HG02759 (cell line): ENCODE data around the gene IGF2BP2.
"Not testable (repeated sequence)": the region's sequence is repeated elsewhere in the genome, so short reads cannot be mapped to it uniquely, and the experiment has no call there.

Experiments used
- ATAC-seq: cut with Tn5 transposase; IDR thresholded peaks from one replicate; pipeline ENCODE4 v1.9.1; 2021; ENCODE audit warnings: mild to moderate bottlenecking, moderate library complexity; ENCODE audit not compliant: unreplicated experiment

The IGF2BP2 gene

DNA sequence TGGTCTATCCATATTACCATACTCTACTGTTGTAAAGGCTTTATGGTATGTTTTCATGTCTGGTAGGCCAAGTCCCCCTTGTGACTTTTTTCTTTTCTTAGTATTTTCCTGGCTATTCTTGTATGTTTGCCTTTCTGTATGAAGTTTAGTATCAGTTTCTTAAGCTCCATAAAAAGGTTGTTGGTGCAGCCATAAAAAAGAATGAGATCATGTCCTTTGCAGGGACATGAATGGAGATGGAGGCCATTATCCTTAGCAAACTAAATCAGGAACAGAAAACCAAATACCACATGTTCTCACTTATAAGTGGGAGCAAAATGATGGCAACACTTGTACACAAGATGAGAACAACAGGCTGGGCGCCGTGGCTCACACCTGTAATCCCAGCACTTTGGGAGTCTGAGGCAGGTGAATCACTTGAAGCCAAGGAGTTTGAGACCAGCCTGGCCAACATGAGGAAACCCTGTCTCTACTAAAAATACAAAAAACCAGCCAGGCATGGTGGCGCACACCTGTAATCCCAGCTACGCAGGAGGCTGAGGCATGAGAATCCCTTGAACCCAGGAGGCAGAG lies 13.7 kb upstream of the IGF2BP2 start:
- ATAC-seq: not testable (repeated sequence)

DNA sequence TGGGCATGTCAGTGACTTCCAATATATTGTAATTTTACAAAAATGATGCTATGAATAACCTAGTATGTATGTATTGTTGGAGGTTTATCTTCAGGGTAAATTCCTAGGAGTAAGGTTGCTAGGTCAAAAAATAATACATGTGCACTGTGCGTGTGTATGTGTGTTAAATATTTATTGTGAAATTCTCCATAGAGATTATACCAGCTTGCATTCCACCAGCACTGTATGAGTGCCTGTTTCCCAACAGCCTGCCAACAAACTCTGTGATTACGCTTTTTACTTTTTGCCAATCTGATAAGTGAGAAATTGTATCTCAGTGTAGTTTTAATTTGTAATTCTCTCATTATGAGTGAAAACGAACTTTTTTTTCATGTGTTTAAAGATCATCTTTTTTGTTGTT lies 12.6 kb upstream of the IGF2BP2 start:
- no peak for ATAC-seq

DNA sequence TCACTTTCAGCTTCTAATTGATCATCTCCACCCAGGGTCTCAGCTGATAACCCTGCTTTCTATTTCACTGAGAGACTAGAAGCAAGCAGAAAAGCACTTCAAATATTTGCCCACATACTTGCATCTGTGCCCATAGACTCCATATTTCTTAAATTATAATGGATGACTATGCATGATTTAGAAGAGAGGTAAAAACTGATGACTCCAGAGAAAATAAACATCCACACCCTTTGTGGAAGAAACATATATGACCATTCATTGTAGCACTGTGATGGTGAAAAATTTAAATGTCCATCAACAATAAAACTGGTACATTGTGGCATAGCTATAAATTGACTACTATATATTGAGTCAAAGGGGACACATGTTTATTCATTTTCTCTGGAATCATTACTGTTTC lies 7.1 kb upstream of the IGF2BP2 start:
- ATAC-seq: no peak

DNA sequence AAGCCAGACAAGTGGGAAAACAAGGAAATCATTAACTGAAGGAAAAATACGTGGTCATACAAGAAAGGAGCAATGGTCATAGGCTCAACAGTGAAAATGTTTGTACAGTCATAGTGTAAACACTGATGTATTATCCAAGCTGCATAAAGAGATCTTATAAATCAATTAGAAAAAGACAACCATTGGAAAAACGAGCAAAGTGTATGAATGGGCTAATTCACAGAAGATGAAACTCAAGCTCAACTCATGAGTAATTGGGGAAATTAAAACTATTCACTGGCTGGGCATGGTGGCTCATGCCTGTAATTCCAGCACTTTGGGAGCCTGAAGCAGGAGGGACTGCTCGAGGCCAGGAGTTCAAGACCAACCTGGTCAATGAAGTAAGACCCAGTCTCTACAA lies 6.4 kb upstream of the IGF2BP2 start:
- ATAC-seq: no peak

DNA sequence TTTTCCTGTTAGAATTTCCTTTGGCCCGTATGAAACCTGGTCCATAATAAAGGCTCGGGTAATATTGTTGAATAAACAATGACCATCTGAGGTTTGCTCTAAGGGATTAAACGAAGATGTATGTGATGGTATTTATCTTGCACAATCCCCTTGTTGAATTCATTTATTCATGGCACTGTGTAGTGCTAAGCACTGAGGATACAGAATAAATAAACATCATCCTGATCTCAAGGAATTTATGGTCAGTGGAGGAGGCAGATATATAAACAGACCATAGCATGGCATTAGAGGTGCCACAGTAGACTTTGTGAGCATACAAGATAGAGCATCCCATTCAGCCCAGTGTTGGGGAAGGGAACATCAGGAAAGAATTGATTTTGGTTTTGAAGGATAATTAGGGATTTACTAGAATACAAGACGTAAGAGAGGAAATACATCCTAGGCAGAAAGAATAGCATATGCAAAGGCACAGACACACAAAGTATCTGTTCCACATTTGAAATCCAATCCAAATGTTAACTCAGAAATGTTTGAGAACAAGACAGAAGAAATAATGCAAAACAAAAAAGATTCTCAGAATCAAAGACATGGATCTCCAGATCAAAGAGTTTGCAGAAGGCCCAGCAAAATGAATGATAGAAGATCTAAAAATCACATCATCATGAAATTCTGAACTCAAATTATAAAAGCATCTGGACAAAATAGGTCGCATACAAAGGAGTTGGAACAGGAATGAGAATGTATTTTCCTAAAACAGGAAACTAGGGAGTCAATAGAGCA lies 5.4 kb upstream of the IGF2BP2 start:
- ATAC-seq: no peak

DNA sequence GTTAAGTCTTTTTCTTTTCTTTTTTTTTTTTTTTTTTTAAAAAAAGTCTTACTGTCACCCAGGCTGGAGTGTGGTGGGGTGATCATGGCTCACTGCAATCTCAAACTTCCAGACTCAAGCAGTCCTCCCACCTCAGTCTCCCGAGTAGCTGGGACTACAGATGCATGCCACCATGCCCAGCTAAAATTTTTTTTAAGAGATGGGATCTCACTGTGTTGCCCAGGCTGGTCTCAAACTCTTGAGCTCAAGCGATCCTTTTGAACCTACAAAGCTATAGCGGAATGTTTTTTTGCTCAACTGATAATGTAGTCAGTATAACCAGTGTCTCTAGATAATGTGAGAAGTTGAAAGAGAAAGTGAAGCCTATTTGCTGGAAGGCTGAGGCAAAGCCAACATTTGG lies 3.9 kb upstream of the IGF2BP2 start:
- ATAC-seq: no peak

DNA sequence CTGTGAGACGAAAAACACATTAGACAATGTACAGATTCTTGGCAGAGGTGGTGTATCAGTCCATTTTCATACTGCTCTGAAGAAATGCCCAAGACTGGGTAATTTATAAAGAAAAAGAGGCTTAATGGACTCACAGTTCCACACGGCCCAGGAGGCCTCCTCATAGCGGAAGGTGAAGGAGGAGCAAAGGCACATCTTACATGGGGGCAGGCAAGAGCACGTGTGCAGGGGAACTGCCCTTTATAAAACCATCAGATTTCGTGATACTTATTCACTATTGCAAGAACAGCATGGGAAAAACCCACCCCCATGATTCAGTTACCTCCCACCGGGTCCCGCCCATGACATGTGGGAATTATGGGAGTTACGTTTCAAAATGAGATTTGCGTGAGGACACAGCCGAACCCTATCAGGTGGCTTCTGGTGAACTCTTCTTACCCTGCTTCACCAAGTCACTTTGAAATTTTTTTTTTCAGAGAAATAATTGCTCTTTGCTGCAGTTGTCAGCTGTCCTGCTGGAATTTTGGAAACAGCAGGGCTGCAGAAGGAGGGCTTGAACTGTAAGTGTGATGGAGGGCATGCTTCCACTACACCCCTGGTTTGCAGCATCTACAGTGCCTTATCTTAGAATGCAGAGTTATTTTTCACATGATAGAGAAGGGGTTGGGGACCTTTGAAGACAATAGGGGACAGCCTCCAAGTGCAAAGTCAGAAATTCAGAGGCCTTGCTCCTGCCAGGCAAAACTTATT lies 2.9 kb upstream of the IGF2BP2 start:
- no peak for ATAC-seq

DNA sequence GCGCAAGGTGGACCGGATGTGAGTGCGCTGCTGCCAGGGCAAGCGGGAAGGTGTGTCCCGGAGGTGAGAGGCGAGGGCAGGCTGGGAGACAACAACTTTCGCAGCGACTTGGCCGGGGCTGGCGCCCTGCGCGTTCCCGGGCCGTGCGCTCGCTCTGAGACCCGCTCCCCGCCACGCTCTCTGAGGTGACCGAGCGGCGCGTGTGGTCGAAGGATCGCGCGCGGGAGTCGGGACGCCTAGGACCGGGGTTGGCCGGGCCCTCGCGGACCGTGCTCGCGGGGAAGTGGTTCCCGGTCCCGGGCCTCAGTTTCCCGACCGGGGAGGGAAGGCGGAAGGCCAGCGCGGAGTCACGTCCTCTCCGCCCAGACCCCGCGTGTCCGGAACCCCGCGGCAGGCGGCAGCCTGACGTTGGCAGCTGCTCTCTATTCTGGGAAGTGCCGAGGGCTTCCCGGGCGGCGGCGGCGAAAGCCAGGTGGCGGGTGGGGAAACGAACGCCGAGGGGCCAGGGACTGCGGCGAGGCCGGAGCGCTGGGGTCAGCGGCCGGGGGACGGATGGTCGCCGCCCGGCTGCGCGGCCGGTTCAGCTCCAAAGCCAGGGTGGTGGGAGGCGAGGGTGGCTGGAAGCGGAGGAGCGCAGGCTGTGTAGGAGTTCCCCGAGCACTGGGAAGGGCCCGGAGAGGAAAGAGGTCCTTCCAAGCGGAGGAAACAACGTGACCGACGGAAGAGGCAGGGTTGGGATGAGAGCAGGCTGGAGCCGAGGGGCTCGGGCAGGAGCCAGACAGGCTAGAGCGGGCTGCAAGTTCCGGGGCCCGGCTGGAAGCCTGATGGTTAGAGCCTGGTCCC lies 1.0 kb upstream of the IGF2BP2 start:
- ATAC-seq: peak; percentile 54

DNA sequence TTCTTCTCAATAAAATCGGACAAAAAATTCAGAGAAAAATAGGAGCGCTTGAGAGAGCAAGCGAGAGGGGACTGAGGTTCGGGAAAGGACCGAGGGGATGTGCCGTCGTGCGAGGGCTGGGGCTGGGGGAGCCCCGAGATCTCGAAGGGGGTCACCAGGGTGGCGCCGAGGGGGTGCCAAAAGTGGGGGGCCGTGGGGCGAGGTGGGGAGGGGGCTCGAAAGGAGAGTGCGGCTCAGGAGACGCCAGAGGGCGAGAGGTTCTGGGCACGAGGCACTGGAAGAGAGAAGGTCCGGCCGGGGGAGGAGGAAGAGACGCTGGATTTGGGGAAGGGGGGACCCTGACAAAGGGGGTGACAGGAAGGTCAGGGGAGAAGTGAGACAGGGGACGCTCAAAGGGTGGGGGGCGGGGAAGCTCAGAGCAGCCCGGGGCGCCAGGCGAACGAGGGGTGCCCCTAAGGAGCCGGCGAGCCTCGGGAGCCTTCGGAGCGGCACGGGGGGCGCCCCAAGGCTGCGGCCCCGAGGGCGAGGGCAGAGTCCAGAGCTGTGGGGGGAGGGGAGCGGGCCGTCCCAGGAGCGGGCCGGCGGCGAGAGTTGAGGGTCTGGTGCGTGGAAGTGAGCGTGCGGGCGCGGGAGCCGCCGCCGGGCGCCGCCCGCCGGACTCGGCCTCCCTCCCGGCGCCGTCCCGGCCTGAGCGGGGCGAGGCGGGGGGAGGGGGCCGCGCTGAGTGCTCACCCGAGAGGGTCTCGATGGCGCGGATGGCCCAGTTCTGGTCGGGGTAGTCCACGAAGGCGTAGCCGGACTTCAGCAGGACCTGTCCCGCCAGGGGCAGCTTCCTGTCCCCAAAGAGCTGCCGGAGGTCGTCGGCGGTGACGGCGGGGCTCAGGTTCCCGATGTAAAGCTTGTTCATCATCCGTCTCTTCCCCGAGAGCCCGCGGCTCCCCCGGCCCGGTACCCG lies 514 bp downstream of the IGF2BP2 start:
- ATAC-seq: peak; percentile 14

DNA sequence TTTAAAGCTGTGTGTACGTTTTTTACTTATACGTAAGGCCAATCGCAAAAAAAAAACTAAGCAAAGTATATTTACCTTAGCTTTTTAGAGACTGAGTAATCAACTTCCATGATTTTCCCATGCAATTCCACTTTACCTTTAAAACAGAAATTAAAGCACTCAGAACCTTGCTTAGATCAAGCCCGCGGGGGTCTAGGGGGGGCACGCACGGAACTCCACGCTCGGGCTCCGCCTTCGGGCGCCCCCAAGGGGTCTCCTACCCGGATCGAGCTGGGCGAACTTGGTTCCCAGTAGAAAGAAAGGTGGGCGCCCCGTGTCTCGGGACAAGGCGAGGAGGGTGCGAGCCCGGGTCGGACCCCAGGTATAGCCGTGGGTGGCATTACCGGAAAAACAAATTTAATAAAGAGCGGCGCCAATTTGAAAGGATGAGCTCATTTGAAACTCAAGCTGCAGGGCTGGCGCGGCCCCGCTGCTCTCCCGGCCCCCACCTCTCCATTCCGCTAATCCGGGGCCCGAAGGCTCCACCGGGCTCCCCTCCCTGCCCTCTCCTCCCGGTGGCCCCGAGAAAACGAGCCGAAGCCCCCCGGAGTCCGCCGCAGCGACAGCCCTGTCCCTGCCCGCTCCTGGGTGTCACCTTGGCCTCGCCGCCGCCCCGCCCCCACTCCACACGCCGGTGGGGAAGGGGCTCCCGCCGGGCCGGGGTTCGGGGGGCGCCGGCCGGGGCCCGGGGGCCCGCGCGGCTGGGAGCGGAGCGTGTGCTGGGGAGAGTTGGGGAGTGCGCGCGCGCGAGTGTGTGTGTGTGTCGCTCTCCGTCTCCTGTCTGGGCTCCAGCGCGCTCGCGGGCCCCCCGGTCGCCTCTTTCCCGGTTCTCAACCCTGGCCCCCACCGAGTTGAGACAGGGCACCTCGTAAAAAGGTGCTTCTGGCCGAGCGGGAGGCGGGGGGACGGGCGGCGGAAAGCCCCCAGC lies 1.5 kb downstream of the IGF2BP2 start:
- no peak for ATAC-seq

DNA sequence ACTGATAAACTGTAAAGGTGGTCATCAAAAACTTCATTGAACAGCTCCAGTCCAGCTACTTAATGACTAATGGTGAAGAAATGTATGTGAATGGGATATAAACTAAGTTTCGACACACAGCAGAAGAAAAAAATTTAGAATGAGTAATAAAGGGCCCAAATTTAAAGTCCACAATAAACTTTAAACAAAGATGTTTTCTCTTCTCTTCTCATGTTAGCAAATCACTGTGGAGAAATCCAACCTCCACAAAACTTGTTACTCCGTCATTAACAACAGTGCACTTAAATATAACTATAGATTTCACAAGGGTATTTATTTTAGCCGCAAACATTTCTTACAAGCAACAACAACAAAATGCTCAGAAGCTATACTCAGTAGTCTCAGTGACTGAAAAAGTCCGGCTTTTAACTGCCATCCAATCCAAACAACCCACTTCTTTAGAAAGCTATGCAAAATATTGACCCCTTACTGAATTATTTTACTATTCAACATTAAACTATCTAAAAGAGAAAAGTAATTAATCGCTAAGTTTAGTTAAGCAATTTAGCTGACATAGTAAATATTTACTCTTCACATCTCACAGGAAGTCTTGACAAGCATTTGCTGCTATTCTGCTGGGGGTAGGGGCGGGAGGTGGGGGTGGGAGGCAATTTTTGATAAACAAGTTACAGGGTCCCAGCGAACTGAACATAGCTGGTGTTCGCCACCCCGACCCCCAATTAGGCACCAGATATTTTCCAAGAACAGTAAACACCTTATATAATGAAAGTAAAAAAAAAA lies 2.4 kb downstream of the IGF2BP2 start:
- ATAC-seq: no peak

DNA sequence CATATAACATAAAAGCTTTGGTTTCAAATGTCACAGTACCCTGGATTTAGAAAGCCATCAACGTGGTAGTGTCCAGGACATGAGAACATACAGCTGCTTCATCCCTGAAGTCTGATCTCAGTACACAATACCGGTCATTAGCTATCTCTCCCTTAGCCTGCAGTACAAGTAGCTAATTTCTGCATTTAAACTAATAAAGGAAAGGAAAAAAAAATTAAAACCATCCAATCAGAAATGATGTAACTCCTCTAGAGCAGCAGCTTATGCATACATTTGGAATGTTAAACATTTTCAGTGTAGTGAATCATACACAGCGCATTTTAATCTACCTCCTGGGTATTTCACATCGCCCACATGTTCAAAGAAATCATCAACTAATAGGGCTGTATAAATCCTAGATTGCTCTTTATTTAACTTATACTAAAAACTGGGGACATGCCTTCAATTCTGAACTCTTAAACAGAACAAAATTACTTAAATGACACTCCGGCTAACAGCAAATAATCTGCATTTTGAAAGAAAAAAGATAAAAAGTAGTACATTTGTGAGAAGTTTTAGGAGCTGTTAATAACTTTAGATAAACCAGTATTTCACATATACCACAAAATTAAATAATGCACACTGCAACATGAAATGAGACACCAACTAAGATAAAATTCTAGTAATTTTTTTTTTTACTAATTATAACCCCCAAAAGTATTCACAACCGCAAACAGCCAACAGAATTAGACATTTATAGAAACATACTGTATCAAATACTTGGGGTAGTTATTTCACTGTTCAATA lies 3.7 kb downstream of the IGF2BP2 start:
- no peak for ATAC-seq

DNA sequence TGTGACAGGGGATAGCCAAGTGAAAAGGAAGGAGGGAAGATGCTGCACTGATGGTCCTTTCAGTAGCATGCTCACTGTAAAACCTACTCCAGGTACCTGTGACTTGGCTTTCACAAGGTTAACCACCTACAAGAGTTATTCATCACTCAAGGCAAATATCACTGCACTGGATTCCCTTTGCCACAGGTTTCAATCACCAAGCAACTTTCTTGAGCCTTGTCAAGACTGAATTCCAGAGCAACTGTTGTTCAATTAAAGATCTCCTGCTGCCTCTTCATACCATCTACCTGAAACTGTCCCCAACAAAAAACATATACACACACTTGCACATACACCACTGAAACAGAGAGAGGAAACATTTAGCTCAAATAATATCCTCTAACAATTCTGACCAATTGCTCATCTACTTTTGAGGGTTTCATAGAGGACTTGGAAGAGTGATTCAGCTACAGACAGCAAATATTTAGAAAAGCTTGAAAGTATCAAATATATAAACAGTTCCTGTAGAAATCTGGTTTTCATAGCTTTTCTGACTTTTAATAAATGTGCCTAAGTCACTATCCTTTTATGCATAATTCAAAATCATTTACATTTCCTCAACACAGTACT lies 6.5 kb downstream of the IGF2BP2 start:
- no peak for ATAC-seq

DNA sequence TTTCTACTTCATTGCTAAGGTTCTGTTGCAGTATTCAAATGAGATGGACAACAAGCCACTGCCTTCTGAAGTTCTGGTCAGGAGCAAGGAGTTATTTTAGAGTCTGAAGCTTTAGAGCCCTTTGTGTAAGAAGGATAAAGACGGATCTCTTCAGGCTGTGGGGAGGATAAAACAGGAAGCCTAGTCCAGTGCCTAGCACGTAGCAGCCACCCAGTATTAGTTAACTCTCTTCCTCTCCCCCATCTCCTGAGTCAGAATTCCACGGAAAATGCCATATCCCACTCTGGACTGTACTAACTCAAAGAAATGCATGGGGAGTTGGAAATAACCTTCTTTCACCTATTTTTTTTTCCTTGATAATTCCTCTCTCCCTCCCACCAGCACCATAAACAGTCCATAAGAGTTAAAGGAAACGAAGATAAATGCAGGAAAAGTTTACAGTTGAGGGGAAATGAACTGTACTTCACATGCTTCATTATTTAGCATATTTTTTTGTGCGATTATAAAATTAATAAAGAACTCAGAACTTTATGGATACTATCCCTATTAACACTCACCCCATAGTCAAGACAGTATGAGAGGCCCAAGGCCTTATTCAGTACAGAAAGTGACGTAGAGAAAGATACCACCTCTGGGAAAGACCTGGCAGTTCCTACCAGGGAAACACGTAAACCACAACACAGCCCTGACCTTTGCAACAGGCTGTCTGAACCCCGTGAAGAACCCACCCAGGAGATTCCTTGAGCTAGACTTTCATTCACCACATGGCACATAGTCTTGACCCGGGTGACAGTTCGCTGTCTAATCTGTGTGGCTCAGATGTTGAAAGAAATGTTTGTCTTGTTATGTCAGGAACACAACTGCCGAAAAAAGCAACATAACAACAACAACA lies 9.2 kb downstream of the IGF2BP2 start:
- no peak for ATAC-seq

DNA sequence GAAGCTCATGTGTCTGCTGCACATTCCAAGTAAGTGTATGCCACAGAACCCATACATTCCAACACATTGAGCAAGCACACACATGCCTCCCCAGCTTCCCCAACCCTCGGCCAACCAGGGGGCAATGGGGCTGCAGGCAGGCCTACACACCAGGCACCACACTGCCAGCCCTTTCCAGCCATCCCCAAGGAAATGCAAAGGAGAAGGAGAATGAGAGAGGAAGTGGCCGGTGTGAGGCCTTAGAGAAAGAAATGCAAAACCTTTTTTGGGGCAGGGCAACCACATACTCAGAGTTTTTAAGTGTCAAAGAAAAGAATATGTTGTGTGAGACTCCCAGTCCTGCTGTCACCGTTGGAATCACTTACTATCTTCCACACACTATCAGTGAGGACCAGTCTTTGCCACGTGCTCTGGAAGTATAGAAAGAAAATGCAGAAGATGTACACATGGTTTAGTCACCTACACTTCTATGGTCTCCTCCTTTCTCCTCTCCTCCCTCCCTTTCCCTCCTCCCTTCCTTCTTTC lies 11.1 kb downstream of the IGF2BP2 start:
- ATAC-seq: no peak

DNA sequence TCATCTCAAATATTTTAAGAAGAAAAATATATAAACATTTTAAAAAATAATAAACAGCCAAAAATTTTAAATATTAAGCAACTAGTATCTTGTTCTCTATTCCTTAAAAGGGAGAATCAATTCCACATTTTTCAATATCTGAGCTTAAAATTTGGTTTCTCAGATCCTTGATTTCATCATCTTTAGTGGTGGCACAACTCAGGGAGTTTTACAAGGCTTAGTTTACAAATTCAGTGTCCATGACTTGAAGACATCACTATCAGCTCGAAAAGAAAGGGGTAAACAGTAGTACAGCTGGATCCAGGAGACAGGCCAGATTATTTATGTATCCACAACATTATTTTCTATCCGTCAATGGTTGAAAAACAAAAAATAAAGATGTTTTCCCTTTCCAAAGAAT lies 11.6 kb downstream of the IGF2BP2 start:
- no peak for ATAC-seq
